Measurements from ENCODE around the gene KDM5A. TPM values are rescaled to one million over a fixed set of nuclear protein-coding genes. Genes with fewer than 3 reads are reported as not detected.

Gene KDM5A
- total and polyA plus RNA-seq, 2 experiments from 2014 or later = 30.8 to 54.7 TPM

GRCh38 chr12:263574-263973 is 125.5 kb downstream of the KDM5A start:
- Histone ChIP-seq H3K9me3 (ENCODE audit: low read depth) (no peaks in the 10 kb centered on the region), H3K4me2 (no peak overlapping the region), H3K36me3 (replicated peaks; ENCODE audit: insufficient read depth, low read depth) (no peaks in the 10 kb centered on the region), H3K27me3 (no peaks in the 10 kb centered on the region), H3K79me2 (no peaks in the 10 kb centered on the region), H3K27ac (no peak overlapping the region), H3K4me1 (ENCODE audit: insufficient read depth) (no peaks in the 10 kb centered on the region), H4K20me1 (ENCODE audit: insufficient read depth, poor library complexity, severe bottlenecking) (no peaks in the 10 kb centered on the region), H3K4me3 (no peak overlapping the region), H2AFZ (no peak overlapping the region), H3K9me2 (replicated peaks; ENCODE audit: insufficient read depth) (no peaks in the 10 kb centered on the region)
- TF ChIP-seq EZH2 (IDR thresholded peaks at IDR 0.05; ENCODE audit: borderline replicate concordance) = no peak
- no peak for TF ChIP-seq EZH2phosphoT487 (IDR thresholded peaks at IDR 0.05; ENCODE audit: low read depth, severe bottlenecking, unreplicated experiment)
- no peak for TF ChIP-seq CTCF (IDR thresholded peaks at IDR 0.05; ENCODE audit: poor library complexity)
- DNase-seq (ENCODE audit: low spot score) = no peak
- WGBS (ENCODE audit: low lambda C conversion rate, missing lambda C conversion rate) = 81% methylated on average over 9 of the region's 9 CpGs

- no peak within 1 kb of the TSS for H3K4me3 ChIP-seq
- H3K79me2 ChIP-seq = no peaks in the 10 kb centered on the region
- H3K27ac ChIP-seq = no peak within 1 kb of the TSS
- H3K36me3 ChIP-seq (replicated peaks; ENCODE audit: insufficient read depth, low read depth) = no peaks in the 10 kb centered on the region
- no peak within 1 kb of the TSS for H2AFZ ChIP-seq
- no peaks in the 10 kb centered on the region for H3K9me2 ChIP-seq (replicated peaks; ENCODE audit: insufficient read depth)
- DNase-seq (ENCODE audit: low spot score) = no peak
- WGBS (ENCODE audit: low lambda C conversion rate, missing lambda C conversion rate) = 45% methylated on average over 6 of the region's 7 CpGs
- H3K4me2 ChIP-seq = peak within 1 kb of the TSS; percentile 7
- H4K20me1 ChIP-seq (ENCODE audit: insufficient read depth, poor library complexity, severe bottlenecking) = no peaks in the 10 kb centered on the region
- H3K4me1 ChIP-seq (ENCODE audit: insufficient read depth) = no peaks in the 10 kb centered on the region
- TF ChIP-seq EZH2phosphoT487 (IDR thresholded peaks at IDR 0.05; ENCODE audit: low read depth, severe bottlenecking, unreplicated experiment) = no peak
- no peak for TF ChIP-seq EZH2 (IDR thresholded peaks at IDR 0.05; ENCODE audit: borderline replicate concordance)
- TF ChIP-seq CTCF (IDR thresholded peaks at IDR 0.05; ENCODE audit: poor library complexity) = no peak
- no peaks in the 10 kb centered on the region for H3K27me3 ChIP-seq
- no peaks in the 10 kb centered on the region for H3K9me3 ChIP-seq (ENCODE audit: low read depth)
These were observed 126.3 kb downstream of the KDM5A start, which contains the start of gene SLC6A13 for GRCh38 chr12:262817-263216. Gene SLC6A13 (minus strand): TSS chr12:262836. CDS start chr12:260052, 2,784 bp downstream.

GRCh38 chr12:262113-262512 is 127.0 kb downstream of the KDM5A start:
- Histone ChIP-seq H3K9me3 (ENCODE audit: low read depth) (no peaks in the 10 kb centered on the region), H3K27me3 (no peaks in the 10 kb centered on the region), H3K27ac (no peak overlapping the region), H3K36me3 (replicated peaks; ENCODE audit: insufficient read depth, low read depth) (no peaks in the 10 kb centered on the region), H3K4me1 (ENCODE audit: insufficient read depth) (no peaks in the 10 kb centered on the region), H3K9me2 (replicated peaks; ENCODE audit: insufficient read depth) (no peaks in the 10 kb centered on the region), H3K4me2 (no peak overlapping the region), H3K79me2 (no peaks in the 10 kb centered on the region), H4K20me1 (ENCODE audit: insufficient read depth, poor library complexity, severe bottlenecking) (no peaks in the 10 kb centered on the region), H2AFZ (no peak overlapping the region), H3K4me3 (no peak overlapping the region)
- no peak for TF ChIP-seq EZH2 (IDR thresholded peaks at IDR 0.05; ENCODE audit: borderline replicate concordance)
- no peak for TF ChIP-seq EZH2phosphoT487 (IDR thresholded peaks at IDR 0.05; ENCODE audit: low read depth, severe bottlenecking, unreplicated experiment)
- TF ChIP-seq CTCF (IDR thresholded peaks at IDR 0.05; ENCODE audit: poor library complexity) = no peak
- no peak for DNase-seq (ENCODE audit: low spot score)
